Epithelial cell of proximal tubule (primary cell): ENCODE data around the gene STK10. TPM values are rescaled to one million over a fixed set of nuclear protein-coding genes. Genes with fewer than 3 reads are reported as not detected.

Experiments
- DNase-seq: peaks from one replicate; pipeline ENCODE4 v3.0.0-alpha.2; 2011; ENCODE audit warnings: low read depth
- H3K4me3 ChIP-seq: 2 replicates; pipeline ENCODE4 v1.5.1; 2011; ENCODE audit warnings: low read depth, mild to moderate bottlenecking, low read length
- CTCF ChIP-seq: conservative IDR thresholded peaks from 2 replicates; pipeline ENCODE4 v1.5.1; 2012; ENCODE audit warnings: low read depth, mild to moderate bottlenecking, low read length
- total RNA-seq: library from RNA; depleted of rRNA; stranded (reverse); fragments of >200 nt; gene quantifications from 2 replicates; pipeline ENCODE4 v1.2.3, GENCODE V29; 2015

The STK10 gene
- 22.4 and 25.9 TPM in 2 replicates for total RNA-seq

DNA sequence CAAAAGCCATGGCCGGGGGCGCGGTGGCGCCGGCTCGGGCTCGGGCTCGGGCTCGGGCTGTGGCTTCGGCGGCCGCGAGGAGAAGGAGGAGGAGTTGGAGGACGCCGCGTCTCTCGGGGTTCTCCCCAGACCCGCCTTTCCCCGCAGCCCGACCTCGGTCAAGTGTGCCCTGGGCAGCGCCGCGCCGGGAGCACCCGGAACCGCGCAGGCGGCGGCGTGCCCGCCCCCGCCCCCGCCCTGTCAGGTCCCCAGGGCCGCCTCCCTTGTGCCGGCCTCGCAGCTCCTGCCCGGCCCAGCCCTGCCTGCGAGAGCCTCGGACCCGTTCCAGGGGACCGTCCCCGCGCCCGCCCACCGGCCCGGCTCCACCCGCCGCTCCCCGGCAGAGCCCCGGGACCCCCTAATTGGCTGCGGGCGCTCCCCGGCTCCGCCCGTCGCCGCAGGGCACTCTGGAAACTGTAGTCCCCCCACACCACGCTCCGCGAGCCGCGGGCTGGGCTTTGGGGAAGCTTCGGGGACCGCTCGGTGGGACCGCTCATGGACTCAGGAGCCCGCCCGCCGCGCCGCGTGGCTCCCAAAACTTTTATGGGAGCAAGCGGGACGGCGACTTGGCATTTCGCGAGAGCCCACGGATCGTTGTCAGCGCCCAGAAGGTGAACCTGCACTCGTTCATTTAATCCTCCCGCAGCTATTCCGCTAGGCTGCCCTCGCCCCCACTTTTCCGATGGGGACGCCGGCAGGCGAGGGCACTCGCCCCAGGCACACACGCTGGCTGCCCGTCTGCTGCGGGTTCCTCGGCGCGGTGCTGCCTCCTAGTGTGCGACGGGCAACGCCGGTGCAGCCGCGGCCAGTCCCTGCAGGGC lies at the start of gene STK10:
TSS of gene STK10 (minus strand) at position 192 of the 860 bp plus-strand sequence. CDS start at position 10, 182 bp downstream.
- peak; percentile 77 for TF ChIP-seq CTCF
- peak; percentile 52 for DNase-seq

GRCh38 chr5:172235827-172236736 lies 48.1 kb upstream of the STK10 start:
- DNase-seq = no peak
- no peak for TF ChIP-seq CTCF
- no peak overlapping the region for H3K4me3 ChIP-seq

More for the DNA sequence above, at the start of gene STK10:
- H3K4me3 ChIP-seq = peak within 1 kb of the TSS; percentile 97

DNA sequence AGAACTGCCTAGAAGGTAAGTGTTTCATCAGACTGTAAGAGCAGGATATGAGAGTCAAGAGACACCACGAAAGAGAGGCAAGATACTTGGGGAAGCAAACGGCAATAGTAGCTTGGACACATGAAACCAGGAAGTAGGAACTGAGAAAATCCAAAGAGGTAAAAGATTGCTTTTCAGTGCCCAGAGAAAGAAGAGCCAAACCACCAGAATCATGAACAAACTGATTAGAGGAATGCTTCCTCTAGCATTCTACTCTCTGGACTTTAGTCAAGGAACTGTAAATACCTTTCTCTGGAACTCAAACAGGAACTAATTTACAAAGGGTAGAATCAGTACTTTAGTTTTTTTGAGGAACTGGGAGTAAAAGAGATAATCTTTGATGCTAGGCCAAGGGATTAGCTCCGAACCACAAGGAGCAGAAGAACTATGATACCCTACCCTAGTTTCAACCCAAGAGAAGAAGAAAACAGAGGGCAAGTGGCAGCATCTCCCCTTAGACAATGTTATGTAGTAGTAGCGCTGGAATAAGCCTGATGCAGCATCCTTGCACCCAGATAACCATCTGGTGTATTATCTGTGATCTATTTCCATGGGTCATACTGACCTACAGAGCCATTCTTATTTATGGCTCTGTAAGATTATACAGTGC lies 47.2 kb upstream of the STK10 start:
- DNase-seq = no peak
- no peak for TF ChIP-seq CTCF
- no peak overlapping the region for H3K4me3 ChIP-seq

DNA sequence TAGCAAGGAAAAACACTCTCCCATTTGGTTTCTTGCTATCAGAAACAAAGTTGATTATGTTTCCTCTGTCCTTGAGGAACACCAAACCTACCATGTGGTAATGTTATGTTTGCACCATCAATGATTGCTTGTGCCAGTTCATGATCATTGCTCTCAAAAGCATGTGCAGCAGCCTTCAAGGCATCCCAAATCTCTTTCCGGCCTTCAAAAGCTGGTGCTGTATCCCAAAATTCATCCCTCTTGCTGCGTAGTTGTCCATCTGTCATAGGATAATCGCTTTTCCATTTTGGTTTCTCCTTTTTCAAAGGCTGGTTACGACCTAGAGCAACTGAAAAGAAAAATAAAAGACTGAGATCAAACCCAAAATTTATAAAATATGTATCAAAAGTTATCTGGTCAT lies 46.0 kb upstream of the STK10 start:
- no peak for DNase-seq

GRCh38 chr5:172229904-172230303 lies 41.9 kb upstream of the STK10 start:
- no peak for DNase-seq
- TF ChIP-seq CTCF = no peak

More for the DNA sequence above, 46.0 kb upstream of the STK10 start:
- H3K4me3 ChIP-seq = no peak overlapping the region
- TF ChIP-seq CTCF = no peak

GRCh38 chr5:172224996-172225395 lies 37.0 kb upstream of the STK10 start:
- no peak overlapping the region for H3K4me3 ChIP-seq
- no peak for DNase-seq
- no peak for TF ChIP-seq CTCF

More at GRCh38 chr5:172229904-172230303, 41.9 kb upstream of the STK10 start:
- no peak overlapping the region for H3K4me3 ChIP-seq
